ENCODE measurements around the gene CDKN3.
"Not testable (repeated sequence)": the region's sequence is repeated elsewhere in the genome, so short reads cannot be mapped to it uniquely, and the experiment has no call there.

CDKN3 gene

DNA sequence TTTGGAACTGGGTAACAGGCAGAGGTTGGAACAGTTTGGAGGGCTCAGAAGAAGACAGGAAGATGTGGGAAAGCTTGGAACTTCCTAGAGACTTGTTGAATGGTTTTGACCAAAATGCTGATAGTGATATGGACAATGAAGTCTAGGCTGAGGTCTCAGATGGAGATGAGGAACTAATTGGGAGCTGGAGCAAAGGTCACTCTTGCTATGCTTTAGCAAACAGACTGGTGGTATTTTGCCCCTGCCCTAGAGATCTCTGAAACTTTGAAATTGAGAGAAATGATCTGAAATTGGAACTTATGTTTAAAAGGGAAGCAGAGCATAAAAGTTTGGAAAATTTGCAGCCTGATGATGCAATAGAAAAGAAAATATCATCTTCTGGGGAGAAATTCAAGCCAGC lies 61.7 kb downstream of the CDKN3 start:
- not testable (repeated sequence) for DNase-seq

DNA sequence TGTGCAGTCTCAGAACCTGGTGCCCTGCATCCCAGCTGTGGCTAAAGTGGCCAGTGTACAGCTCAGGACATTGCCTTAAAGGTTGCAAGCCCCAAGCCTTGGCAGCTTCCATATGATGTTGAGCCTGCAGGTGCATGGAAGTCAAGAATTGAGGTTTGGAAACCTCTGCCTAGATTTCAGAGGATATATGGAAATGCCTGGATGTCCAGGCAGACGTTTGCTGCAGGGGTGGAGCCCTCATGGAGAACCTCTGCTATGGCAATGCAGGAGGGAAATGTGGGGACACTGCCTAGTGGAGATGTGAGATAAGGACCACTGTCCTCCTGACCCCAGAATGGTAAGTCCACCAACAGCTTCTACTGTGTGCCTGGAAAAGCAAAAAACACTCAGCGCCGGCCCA lies 62.3 kb downstream of the CDKN3 start:
- no peak for DNase-seq

DNA sequence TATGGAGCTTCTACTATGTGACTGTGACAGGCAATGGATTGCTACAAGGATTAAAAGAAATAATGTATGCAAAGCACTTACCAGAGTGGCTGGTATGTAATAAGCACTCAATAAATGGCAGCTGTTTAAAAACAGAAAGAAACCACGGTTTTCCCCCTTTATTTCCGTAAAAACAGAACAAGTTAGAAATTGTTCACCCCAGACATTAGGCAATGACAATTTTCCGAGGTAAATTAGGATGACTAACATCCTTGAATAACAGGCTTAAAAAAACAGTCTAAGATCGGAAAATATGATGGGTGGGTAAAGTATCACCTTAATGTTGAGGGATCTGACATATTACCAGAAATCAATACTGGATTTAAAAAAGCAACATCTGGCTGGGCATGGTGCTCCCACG lies 65.2 kb downstream of the CDKN3 start:
- no peak for DNase-seq

DNA sequence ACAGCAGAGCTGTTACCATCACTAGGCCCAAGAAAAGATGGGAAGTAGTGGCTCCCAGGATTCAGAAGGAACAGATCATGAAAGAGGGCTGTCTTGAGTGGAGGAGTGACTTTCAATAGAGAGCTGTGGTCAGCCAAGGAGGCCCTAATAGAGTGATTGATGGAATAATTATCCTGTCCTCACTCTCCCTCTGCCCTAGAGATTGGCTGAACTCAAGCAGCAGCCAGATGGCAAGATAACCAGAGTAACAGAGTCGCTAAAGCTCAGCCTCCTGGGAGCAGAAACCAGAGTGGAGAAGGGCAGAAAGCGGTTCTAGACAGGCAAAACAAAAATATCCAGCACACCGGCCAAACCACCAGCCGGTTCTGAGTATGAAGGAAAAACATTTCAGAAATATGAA lies 68.8 kb downstream of the CDKN3 start:
- no peak for DNase-seq

DNA sequence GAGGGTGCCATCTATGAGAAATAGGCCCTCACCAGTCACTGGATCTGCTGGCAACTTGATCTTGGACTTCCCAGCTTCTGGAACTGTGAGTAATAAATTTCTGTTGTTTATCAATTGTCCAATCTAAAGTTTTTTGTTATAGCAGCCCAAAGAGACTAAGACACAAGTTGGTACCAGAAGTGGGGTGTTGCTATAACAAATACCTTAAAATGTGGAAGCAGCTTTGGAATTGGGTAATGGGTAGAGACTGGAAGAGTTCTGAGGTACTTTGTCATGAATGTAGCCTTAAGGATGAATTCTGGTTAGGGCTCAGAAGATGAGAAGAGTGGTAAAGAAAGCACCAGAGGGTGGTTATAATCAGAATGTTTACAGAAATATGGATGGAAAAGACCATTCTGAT lies 70.5 kb downstream of the CDKN3 start:
- DNase-seq, result no peak

All from NCI-H1092 (cell line).